Astrocyte of the cerebellum (primary cell): Measurements from ENCODE around the gene WWC1.
"Not testable (repeated sequence)": the region's sequence is repeated elsewhere in the genome, so short reads cannot be mapped to it uniquely, and the experiment has no call there.

Source experiments
- DNase-seq: peaks from one replicate; pipeline ENCODE4 v3.0.0-alpha.2; 2011; ENCODE audit warnings: low read depth
- H3K4me3 ChIP-seq: 2 replicates; pipeline ENCODE4 v1.5.1; 2011; ENCODE audit warnings: mild to moderate bottlenecking, low read depth, low read length, moderate library complexity
- CTCF ChIP-seq: IDR thresholded peaks from 2 replicates; pipeline ENCODE4 v1.5.1; 2012; ENCODE audit warnings: low read length, low read depth, moderate library complexity, mild to moderate bottlenecking; ENCODE audit errors: missing control alignments
- in situ Hi-C: cut with HindIII; loops from 2 replicates; pipeline ENCODE4 v1.10.0; 2017; ENCODE audit warnings: low sequenced_read_pairs

Gene WWC1

GRCh38 chr5:168339109-168339771, 47.8 kb downstream of the WWC1 start:
- no peak overlapping the region for H3K4me3 ChIP-seq
- peak; percentile 11 for TF ChIP-seq CTCF
- in situ Hi-C loops = no loop called here
- DNase-seq = no peak

GRCh38 chr5:168339772-168340140, 48.3 kb downstream of the WWC1 start:
- in situ Hi-C loops = loop anchor here (5.0 kb wide), 1 partner anchor 43 kb away; no protein-coding TSS in a partner anchor
- not testable (repeated sequence) for DNase-seq, H3K4me3 ChIP-seq

- no peak for TF ChIP-seq CTCF
- no peak for DNase-seq
- in situ Hi-C loops = loop anchor here (5.0 kb wide), 1 partner anchor 42 kb away; no protein-coding TSS in a partner anchor
- no peak overlapping the region for H3K4me3 ChIP-seq
These were observed 49.0 kb downstream of the WWC1 start for GRCh38 chr5:168340487-168340886.

GRCh38 chr5:168341178-168341577, 49.7 kb downstream of the WWC1 start:
- TF ChIP-seq CTCF = no peak
- DNase-seq = no peak
- H3K4me3 ChIP-seq = no peak overlapping the region
- in situ Hi-C loops = loop anchor here (5.0 kb wide), 1 partner anchor 41 kb away; no protein-coding TSS in a partner anchor

GRCh38 chr5:168342151-168342825, 50.8 kb downstream of the WWC1 start:
- in situ Hi-C loops = loop anchor here (5.0 kb wide), 1 partner anchor 40 kb away; no protein-coding TSS in a partner anchor

GRCh38 chr5:168342985-168343384, 51.5 kb downstream of the WWC1 start:
- H3K4me3 ChIP-seq = no peak overlapping the region
- in situ Hi-C loops = loop anchor here (5.0 kb wide), 1 partner anchor 39 kb away; no protein-coding TSS in a partner anchor
- no peak for TF ChIP-seq CTCF
- DNase-seq = no peak

More at GRCh38 chr5:168342151-168342825, 50.8 kb downstream of the WWC1 start:
- H3K4me3 ChIP-seq = no peak overlapping the region
- DNase-seq = no peak
- no peak for TF ChIP-seq CTCF

- no peak for DNase-seq
- in situ Hi-C loops = no loop called here
These were observed 55.0 kb downstream of the WWC1 start for GRCh38 chr5:168346417-168346816.

More at GRCh38 chr5:168346417-168346816, 55.0 kb downstream of the WWC1 start:
- no peak overlapping the region for H3K4me3 ChIP-seq
- no peak for TF ChIP-seq CTCF
